ENCODE measurements around the gene AOPEP. TPM values are rescaled to one million over a fixed set of nuclear protein-coding genes. Genes with fewer than 3 reads are reported as not detected.
"Not testable (repeated sequence)": the region's sequence is repeated elsewhere in the genome, so short reads cannot be mapped to it uniquely, and the experiment has no call there.

AOPEP gene
- total RNA-seq, 1 experiment from 2014 or later: 89.5 TPM

GRCh38 chr9:95017062-95017461 is 290.6 kb downstream of the AOPEP start:
- TF ChIP-seq CTCF (IDR thresholded peaks at IDR 0.05; ENCODE audit: unreplicated experiment): no peak
- Mint-ChIP-seq H3K4me3 (ENCODE audit: low read depth, unreplicated experiment) (no peak overlapping the region), H3K36me3 (ENCODE audit: insufficient read depth, unreplicated experiment) (peaks cover 62% of the 10 kb centered on the region), H3K27ac (ENCODE audit: unreplicated experiment) (no peak overlapping the region), H3K4me1 (ENCODE audit: low read depth, unreplicated experiment) (peaks cover 49% of the 10 kb centered on the region), H3K27me3 (ENCODE audit: unreplicated experiment) (no peaks in the 10 kb centered on the region), H3K9me3 (ENCODE audit: low read depth, unreplicated experiment) (no peaks in the 10 kb centered on the region)
- intact Hi-C loops (cut with micrococcal nuclease; ENCODE audit: unreplicated experiment): no loop called here
- BruUV-seq (replicated peaks): no TSS peak
- CTCF ChIA-PET: no interaction called here
- DNase-seq: no peak

GRCh38 chr9:95017661-95018060 is 291.2 kb downstream of the AOPEP start:
- no peak for DNase-seq
- intact Hi-C loops (cut with micrococcal nuclease; ENCODE audit: unreplicated experiment): no loop called here
- Mint-ChIP-seq H3K9me3 (ENCODE audit: low read depth, unreplicated experiment) (no peaks in the 10 kb centered on the region), H3K4me3 (ENCODE audit: low read depth, unreplicated experiment) (no peak overlapping the region), H3K4me1 (ENCODE audit: low read depth, unreplicated experiment) (peaks cover 48% of the 10 kb centered on the region), H3K36me3 (ENCODE audit: insufficient read depth, unreplicated experiment) (peaks cover 63% of the 10 kb centered on the region), H3K27ac (ENCODE audit: unreplicated experiment) (peak overlapping the region; percentile 85), H3K27me3 (ENCODE audit: unreplicated experiment) (no peaks in the 10 kb centered on the region)
- BruUV-seq (replicated peaks): no TSS peak
- CTCF ChIA-PET: no interaction called here
- no peak for TF ChIP-seq CTCF (IDR thresholded peaks at IDR 0.05; ENCODE audit: unreplicated experiment)

GRCh38 chr9:95018099-95018936 is 291.8 kb downstream of the AOPEP start:
- BruUV-seq (replicated peaks): no TSS peak
- H3K36me3 Mint-ChIP-seq (ENCODE audit: insufficient read depth, unreplicated experiment): peaks cover 65% of the 10 kb centered on the region
- H3K27me3 Mint-ChIP-seq (ENCODE audit: unreplicated experiment): no peaks in the 10 kb centered on the region
- peaks cover 50% of the 10 kb centered on the region for H3K4me1 Mint-ChIP-seq (ENCODE audit: low read depth, unreplicated experiment)
- no peak for TF ChIP-seq CTCF (IDR thresholded peaks at IDR 0.05; ENCODE audit: unreplicated experiment)
- DNase-seq: no peak
- H3K4me3 Mint-ChIP-seq (ENCODE audit: low read depth, unreplicated experiment): no peak overlapping the region
- intact Hi-C loops (cut with micrococcal nuclease; ENCODE audit: unreplicated experiment): no loop called here
- peak overlapping the region; percentile 85 for H3K27ac Mint-ChIP-seq (ENCODE audit: unreplicated experiment)
- H3K9me3 Mint-ChIP-seq (ENCODE audit: low read depth, unreplicated experiment): no peaks in the 10 kb centered on the region
- CTCF ChIA-PET: interaction anchor here (0.7 kb wide), 1 partner anchor 363 kb away, joined by 4 read pairs; no protein-coding TSS in a partner anchor

- H3K9me3 Mint-ChIP-seq (ENCODE audit: low read depth, unreplicated experiment); H3K4me3 Mint-ChIP-seq (ENCODE audit: low read depth, unreplicated experiment); DNase-seq; H3K27me3 Mint-ChIP-seq (ENCODE audit: unreplicated experiment); BruUV-seq (replicated peaks); CTCF ChIA-PET: not testable (repeated sequence)
- Mint-ChIP-seq H3K36me3 (ENCODE audit: insufficient read depth, unreplicated experiment) (peaks cover 74% of the 10 kb centered on the region), H3K4me1 (ENCODE audit: low read depth, unreplicated experiment) (peaks cover 71% of the 10 kb centered on the region), H3K27ac (ENCODE audit: unreplicated experiment) (peak overlapping the region; percentile 82)
- intact Hi-C loops (cut with micrococcal nuclease; ENCODE audit: unreplicated experiment): loop anchor here (5.0 kb wide), 1 partner anchor 218 kb away; no protein-coding TSS in a partner anchor
Measured at GRCh38 chr9:95020644-95021043, 294.1 kb downstream of the AOPEP start.
